NB4 (cell line): ENCODE results near the gene PRRC1.

Experiments used
- MYC ChIP-seq: IDR thresholded peaks from 2 replicates; pipeline ENCODE4 v1.6.1; 2011; ENCODE audit warnings: low read depth, low read length
- POLR2A ChIP-seq: IDR thresholded peaks from 2 replicates; pipeline ENCODE4 v1.6.1; 2011; ENCODE audit warnings: mild to moderate bottlenecking; ENCODE audit not compliant: insufficient read length; ENCODE audit errors: extremely low read depth
- TF ChIP-seq, protein P1 (sequence below): IDR thresholded peaks from one replicate; pipeline ENCODE4 v1.5.1; 2012; ENCODE audit warnings: low read depth, low read length

DNA sequence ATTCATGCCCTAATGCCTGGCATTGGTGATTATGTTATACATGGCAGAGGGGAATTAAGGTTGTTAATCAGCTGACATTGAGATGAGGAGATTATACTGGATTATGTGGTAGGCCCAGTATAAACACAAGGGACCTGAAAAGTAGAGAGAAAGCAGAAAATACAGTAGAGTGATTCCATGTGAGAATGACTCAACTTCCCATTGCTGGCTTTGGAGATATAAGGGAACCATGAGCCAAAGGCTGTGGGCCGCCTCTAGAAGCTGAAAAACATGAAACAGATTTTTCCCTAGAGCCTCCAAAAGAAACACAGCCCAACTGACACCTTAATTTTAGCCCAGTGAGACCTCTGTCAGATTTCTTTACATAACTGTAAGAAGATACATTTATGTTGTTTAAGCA lies 66.4 kb downstream of the PRRC1 start:
- TF ChIP-seq, protein P1, sequence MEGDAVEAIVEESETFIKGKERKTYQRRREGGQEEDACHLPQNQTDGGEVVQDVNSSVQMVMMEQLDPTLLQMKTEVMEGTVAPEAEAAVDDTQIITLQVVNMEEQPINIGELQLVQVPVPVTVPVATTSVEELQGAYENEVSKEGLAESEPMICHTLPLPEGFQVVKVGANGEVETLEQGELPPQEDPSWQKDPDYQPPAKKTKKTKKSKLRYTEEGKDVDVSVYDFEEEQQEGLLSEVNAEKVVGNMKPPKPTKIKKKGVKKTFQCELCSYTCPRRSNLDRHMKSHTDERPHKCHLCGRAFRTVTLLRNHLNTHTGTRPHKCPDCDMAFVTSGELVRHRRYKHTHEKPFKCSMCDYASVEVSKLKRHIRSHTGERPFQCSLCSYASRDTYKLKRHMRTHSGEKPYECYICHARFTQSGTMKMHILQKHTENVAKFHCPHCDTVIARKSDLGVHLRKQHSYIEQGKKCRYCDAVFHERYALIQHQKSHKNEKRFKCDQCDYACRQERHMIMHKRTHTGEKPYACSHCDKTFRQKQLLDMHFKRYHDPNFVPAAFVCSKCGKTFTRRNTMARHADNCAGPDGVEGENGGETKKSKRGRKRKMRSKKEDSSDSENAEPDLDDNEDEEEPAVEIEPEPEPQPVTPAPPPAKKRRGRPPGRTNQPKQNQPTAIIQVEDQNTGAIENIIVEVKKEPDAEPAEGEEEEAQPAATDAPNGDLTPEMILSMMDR: no peak
- TF ChIP-seq POLR2A (no peak), MYC (no peak)
